Naive thymus-derived CD8-positive, alpha-beta T cell (primary cell): ENCODE data around the gene ATF1. TPM values are rescaled to one million over a fixed set of nuclear protein-coding genes. Genes with fewer than 3 reads are reported as not detected.
"Not testable (repeated sequence)": the region's sequence is repeated elsewhere in the genome, so short reads cannot be mapped to it uniquely, and the experiment has no call there.

Experiments
- ATAC-seq, 2 donors: fragments of 150-1000 bp; cut with Tn5 transposase in 1 of 2; sonication (Bioruptor Pico), chemical (Tn5 transposase) in 1 of 2; 1 replicate in 1 of 2; 2 replicates in 1 of 2; pipeline ENCODE4 v1.10.0; 2021; ENCODE audit warnings: mild to moderate bottlenecking in 2 of 2, moderate library complexity in 2 of 2
- POLR2A ChIA-PET: fragments of 350-600 bp; sonication (Branson Sonifier 250); formaldehyde crosslinking; loops from one replicate; lab custom pipeline; 2021; ENCODE audit warnings: antibody characterized with exemption; lab: Charles Lee
- DNase-seq, 10 donors: peaks; one replicate each; pipeline versions ENCODE4 v3.0.0 to v3.0.0-alpha.2; 2020 to 2022
- H3K27ac Mint-ChIP-seq, 10 donors: one replicate each; pipeline ENCODE4 v1.8.0; 2020 to 2022; ENCODE audit warnings: mild to moderate bottlenecking in 10 of 10, mixed read lengths in 10 of 10, moderate library complexity in 4 of 10, inconsistent platforms in 1 of 10
- H3K27me3 Mint-ChIP-seq, 5 donors: one replicate each; pipeline ENCODE4 v1.8.0; 2021 to 2022; ENCODE audit warnings: mixed read lengths in 5 of 5
- H3K36me3 Mint-ChIP-seq, 3 donors: one replicate each; pipeline ENCODE4 v1.8.0; 2020 to 2022; ENCODE audit warnings: mixed read lengths in 3 of 3, mild to moderate bottlenecking in 2 of 3, inconsistent platforms in 1 of 3
- H3K4me1 Mint-ChIP-seq, 4 donors: one replicate each; pipeline ENCODE4 v1.8.0; 2021 to 2022; ENCODE audit warnings: mixed read lengths in 4 of 4
- H3K4me3 Mint-ChIP-seq, 10 donors: one replicate each; pipeline ENCODE4 v1.8.0; 2020 to 2022; ENCODE audit warnings: mild to moderate bottlenecking in 10 of 10, mixed read lengths in 10 of 10, moderate library complexity in 6 of 10, inconsistent platforms in 1 of 10
- H3K9me3 Mint-ChIP-seq, 9 donors: one replicate each; pipeline ENCODE4 v1.8.0; 2020 to 2022; ENCODE audit warnings: mixed read lengths in 9 of 9, mild to moderate bottlenecking in 3 of 9, inconsistent platforms in 1 of 9, moderate library complexity in 1 of 9
- polyA plus RNA-seq, 3 donors: library from polyadenylated mRNA; unstranded; fragments of 300-500 nt; fragmentation: Illumina TruSeq; gene quantifications; one replicate each; pipeline ENCODE4 v1.2.3, GENCODE V29; 2021
- total RNA-seq, 8 experiments: library from RNA in 2 of 8; stranded (reverse) in 2 of 8; gene quantifications; one replicate each; pipeline ENCODE4 v1.2.3 and lab custom pipeline; 2021 to 2026

ATF1 gene
- total and polyA plus RNA-seq, 5 experiments from 2014 or later, result 23.5 to 46.5 (median 36.3) TPM

DNA sequence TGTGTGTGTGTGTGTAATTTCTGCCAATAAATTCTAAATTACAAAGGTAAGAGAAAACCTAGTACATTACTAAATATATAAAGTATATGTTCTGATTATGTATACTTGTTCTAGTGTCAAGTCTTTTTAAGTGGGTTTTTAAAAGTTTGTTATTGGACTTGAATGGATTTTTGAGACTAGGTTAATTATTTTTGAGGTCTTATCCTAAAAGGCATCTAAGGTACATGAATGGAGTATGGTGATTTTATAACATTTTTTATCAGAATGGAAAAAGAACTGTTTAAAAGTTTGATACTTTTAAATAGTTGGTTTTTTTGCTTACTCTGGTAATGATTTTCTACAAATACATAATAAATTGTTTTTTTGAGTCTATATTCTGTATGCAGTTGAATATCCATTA, 56.3 kb downstream of the ATF1 start:
- Mint-ChIP-seq H3K27ac (no peak overlapping the region), H3K9me3 (no peaks in the 10 kb centered on the region), H3K36me3 (peaks cover 0 to 41% (median 12%) of the 10 kb centered on the region in 3 donors), H3K4me3 (no peak overlapping the region), H3K27me3 (no peaks in the 10 kb centered on the region), H3K4me1 (peaks cover 0 to 5% (median 5%) of the 10 kb centered on the region in 4 donors)
- ATAC-seq (no peak), DNase-seq (no peak)
- POLR2A ChIA-PET, result no interaction called here

DNA sequence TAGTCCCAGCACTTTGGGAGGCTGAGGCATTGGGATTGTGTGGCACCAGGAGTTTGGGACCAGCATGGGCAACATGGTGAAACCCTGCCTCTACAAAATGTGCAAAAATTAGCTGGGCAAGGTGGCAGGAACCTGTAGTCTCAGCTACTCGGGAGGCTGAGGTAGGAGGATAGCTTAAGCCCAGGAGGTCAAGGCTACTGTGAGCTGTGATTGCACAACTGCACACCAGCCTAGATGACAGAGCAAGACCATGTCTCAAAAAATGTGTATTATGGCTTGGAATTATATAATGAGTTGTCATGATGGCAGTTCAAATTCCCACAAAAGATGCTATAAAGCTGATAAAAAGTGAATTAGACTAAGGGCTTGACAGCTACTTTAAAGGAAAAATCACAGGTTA, 58.2 kb downstream of the ATF1 start:
- ATAC-seq (no peak), DNase-seq (no peak)
- Mint-ChIP-seq H3K36me3 (peaks cover 0 to 23% (median under 1%) of the 10 kb centered on the region in 3 donors), H3K27me3 (no peaks in the 10 kb centered on the region), H3K27ac (peak overlapping the region in 2 of 10 donors; percentile 31 to 86), H3K4me1 (peaks cover 0 to 9% (median 8%) of the 10 kb centered on the region in 4 donors), H3K4me3 (no peak overlapping the region), H3K9me3 (no peaks in the 10 kb centered on the region)
- POLR2A ChIA-PET, result no interaction called here

DNA sequence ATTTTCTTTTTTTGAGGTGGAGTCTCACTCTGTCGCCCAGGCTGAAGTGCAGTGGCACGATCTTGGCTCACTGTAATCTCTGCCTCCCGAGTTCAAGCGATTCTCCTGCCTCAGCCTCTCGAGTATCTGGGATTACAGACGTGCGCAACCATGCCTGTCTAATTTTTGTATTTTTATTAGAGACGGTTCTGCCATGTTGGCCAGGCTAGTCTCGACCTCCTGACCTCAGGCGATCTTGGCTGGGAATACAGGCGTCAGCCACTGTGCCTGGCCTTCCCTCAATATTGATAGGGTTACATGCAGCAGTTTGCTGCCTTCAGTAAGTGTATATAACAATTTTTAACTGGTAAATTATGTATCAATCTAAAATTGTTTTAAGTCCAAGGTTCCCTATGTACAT, 59.8 kb downstream of the ATF1 start:
- H3K9me3 Mint-ChIP-seq, ATAC-seq, DNase-seq, H3K4me1 Mint-ChIP-seq, POLR2A ChIA-PET, H3K27me3 Mint-ChIP-seq, H3K4me3 Mint-ChIP-seq: not testable (repeated sequence)
- Mint-ChIP-seq H3K36me3 (peaks cover 0 to 11% (median 0%) of the 10 kb centered on the region in 3 donors), H3K27ac (peak overlapping the region in 4 of 10 donors; percentile 83 to 98 (median 94))

DNA sequence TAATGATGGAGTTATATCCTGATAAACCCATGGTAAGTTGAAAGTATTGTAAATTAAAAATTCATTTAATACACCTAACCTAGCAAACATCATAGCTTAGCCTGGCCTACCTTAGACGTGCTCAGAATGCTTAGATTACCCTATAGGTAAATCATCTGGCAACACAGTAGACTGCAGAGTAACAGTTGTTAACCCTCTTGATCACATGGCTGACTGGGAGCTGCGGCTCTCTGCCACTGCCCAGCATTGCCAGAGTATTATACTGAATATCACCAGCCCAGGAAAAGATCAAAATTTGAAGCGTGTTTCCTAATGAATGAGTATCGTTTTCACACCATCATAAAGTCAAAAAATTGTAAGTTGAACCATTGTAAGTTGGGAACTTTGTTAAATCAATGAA, 61.0 kb downstream of the ATF1 start:
- Mint-ChIP-seq H3K4me1 (peaks cover 0 to 9% (median 8%) of the 10 kb centered on the region in 4 donors), H3K9me3 (no peaks in the 10 kb centered on the region), H3K4me3 (peak overlapping the region in 2 of 10 donors; percentile 2 to 7), H3K36me3 (no peaks in the 10 kb centered on the region), H3K27me3 (no peaks in the 10 kb centered on the region), H3K27ac (peak overlapping the region; percentile 64 to 98 (median 92))
- peak; percentile 43 to 52 for ATAC-seq
- POLR2A ChIA-PET, result interaction anchor here (0.9 to 1.6 kb wide), 4 partner anchors 60 to 500 kb away, joined by 3 to 7 read pairs (median 6); no protein-coding TSS in a partner anchor
- DNase-seq, result no peak

DNA sequence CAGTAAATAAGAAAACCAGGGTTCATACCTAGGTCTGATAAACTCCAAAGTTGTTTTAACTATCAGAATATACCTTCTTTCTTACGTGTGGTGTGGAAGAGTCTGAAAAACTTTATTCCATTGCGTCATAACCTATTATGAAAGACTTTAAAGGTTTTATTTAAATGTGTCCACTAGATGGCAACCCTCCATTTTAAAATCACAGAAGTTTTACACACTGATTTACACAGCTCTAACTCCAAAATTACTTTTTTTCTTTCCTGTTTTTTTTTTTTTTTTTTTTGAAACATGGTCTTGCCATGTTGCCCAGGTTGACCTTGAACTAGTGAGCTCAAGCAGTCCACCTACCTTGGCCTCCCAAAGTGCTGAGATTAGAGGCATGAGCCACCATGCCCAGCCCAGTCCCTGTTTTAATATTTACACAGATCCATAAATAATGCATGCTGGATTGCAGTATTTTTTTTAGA, 61.5 kb downstream of the ATF1 start:
- H3K9me3 Mint-ChIP-seq, result no peaks in the 10 kb centered on the region
- H3K4me1 Mint-ChIP-seq, result peaks cover 0 to 9% (median 8%) of the 10 kb centered on the region in 4 donors
- no peaks in the 10 kb centered on the region for H3K36me3 Mint-ChIP-seq
- ATAC-seq (peak; percentile 92 to 94), DNase-seq (peak in 3 of 10 donors; percentile 56 to 72 (median 70))
- peak overlapping the region; percentile 64 to 98 (median 92) for H3K27ac Mint-ChIP-seq
- peak overlapping the region in 2 of 10 donors; percentile 7 for H3K4me3 Mint-ChIP-seq
- H3K27me3 Mint-ChIP-seq, result no peaks in the 10 kb centered on the region
- POLR2A ChIA-PET, result interaction anchor here (0.8 to 1.6 kb wide), 6 partner anchors 61 to 500 kb away, joined by 3 to 7 read pairs (median 5); partner anchors contain the start of gene SLC11A2

DNA sequence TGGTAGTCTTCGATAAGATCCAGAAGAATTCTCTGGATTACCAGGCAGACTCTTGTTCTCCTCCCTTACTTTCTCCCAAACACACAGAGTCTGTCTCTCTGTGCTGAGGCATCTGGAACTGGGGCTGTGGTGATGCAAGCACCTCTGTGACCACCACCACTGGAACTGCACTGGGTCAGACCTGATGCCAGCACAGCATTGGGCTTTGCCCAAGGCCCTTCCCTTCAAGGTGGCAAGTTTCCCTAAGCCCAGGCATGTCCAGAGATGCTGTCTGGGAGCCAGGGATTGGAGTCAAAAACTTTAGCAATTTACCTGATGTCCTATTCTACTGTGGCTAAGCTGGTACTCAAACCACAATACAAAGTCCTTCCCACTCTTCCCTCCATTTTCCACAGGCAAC, 64.2 kb downstream of the ATF1 start:
- peaks cover 0 to 2% (median 0%) of the 10 kb centered on the region in 5 donors for H3K27me3 Mint-ChIP-seq
- POLR2A ChIA-PET, result no interaction called here
- ATAC-seq, result no peak
- peak overlapping the region in 2 of 10 donors; percentile 53 for H3K27ac Mint-ChIP-seq
- H3K9me3 Mint-ChIP-seq, result peaks cover 0 to 4% (median under 1%) of the 10 kb centered on the region in 9 donors
- peaks cover 0 to 9% (median 8%) of the 10 kb centered on the region in 4 donors for H3K4me1 Mint-ChIP-seq
- peaks cover 0 to 2% (median under 1%) of the 10 kb centered on the region in 3 donors for H3K36me3 Mint-ChIP-seq
- no peak overlapping the region for H3K4me3 Mint-ChIP-seq
- DNase-seq, result no peak

DNA sequence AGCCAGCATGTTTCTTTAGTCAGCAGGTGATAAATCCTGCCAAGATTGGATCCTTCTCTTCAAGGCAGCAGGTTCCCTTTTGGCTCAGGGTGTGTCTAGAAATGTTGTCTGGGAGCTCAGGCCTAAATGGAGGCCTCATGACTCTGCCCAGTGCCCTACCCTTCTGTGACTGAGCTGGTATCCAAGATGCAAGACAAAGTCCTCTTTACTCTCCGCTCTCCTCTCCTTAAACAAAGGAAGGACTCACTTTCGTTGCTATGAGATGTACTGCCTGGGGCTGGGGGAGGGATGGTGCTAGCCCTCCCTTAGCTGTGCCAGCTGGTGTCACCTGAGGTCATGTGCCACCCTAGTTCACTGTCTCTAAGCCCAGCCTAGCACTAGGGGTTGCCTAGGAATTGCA, 65.0 kb downstream of the ATF1 start:
- peaks cover 0 to 4% (median 0%) of the 10 kb centered on the region in 5 donors for H3K27me3 Mint-ChIP-seq
- peaks cover 0 to 6% (median 5%) of the 10 kb centered on the region in 3 donors for H3K36me3 Mint-ChIP-seq
- H3K4me1 Mint-ChIP-seq, result peaks cover 0 to 9% (median 8%) of the 10 kb centered on the region in 4 donors
- POLR2A ChIA-PET, result no interaction called here
- H3K9me3 Mint-ChIP-seq, result peaks cover 0 to 12% (median 6%) of the 10 kb centered on the region in 9 donors
- no peak overlapping the region for H3K4me3 Mint-ChIP-seq
- H3K27ac Mint-ChIP-seq, result peak overlapping the region in 3 of 10 donors; percentile 16 to 63 (median 53)
- no peak for ATAC-seq
- DNase-seq, result no peak

DNA sequence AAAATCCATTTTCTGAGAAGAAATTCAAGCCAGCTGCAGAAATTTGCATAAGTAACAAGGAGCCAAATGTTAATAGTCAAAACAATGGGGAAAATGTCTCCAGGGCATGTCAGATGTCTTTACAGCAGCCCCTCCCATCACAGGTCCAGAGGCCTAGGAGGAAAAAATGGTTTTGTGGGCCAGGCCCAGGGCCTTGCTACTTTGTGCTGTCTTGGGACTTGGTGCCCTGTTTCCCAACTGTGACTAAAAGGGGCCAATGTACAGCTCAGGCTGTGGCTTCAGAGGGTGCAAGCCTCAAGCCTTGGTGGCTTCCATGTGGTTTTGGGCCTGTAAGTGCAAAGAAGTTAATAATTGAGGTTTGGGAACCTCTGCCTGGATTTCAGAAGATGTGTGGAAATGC, 69.9 kb downstream of the ATF1 start:
- POLR2A ChIA-PET, ATAC-seq, H3K27me3 Mint-ChIP-seq, H3K4me1 Mint-ChIP-seq, H3K27ac Mint-ChIP-seq, H3K4me3 Mint-ChIP-seq, DNase-seq: not testable (repeated sequence)
- peaks cover 0 to 29% (median 13%) of the 10 kb centered on the region in 9 donors for H3K9me3 Mint-ChIP-seq
- peaks cover 0 to 13% (median 8%) of the 10 kb centered on the region in 3 donors for H3K36me3 Mint-ChIP-seq

DNA sequence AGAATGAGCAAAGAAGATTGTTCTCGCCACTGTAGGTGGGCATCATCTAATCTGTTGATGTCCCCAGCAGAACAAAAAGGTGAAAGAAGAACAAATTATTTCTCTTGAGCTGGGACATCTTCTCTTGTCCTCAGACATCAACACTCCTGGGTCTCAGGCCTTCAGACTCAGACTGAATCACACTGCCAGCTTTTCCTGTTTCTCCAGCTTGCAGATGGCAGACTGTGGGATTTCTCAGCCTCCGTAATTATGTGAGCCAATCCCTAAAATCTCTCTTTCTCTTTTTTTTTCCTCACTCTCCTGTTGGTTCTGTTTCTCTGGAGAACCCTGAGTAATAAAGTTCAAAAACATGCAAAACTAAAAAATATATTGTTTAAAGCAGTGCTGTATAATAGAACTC, 75.1 kb downstream of the ATF1 start:
- Mint-ChIP-seq H3K27ac (no peak overlapping the region), H3K4me3 (no peak overlapping the region), H3K36me3 (peaks cover 2 to 20% (median 11%) of the 10 kb centered on the region in 3 donors), H3K4me1 (no peaks in the 10 kb centered on the region), H3K27me3 (peaks cover 0 to 11% (median 8%) of the 10 kb centered on the region in 5 donors), H3K9me3 (peaks cover 0 to 35% (median 10%) of the 10 kb centered on the region in 9 donors)
- no peak for DNase-seq
- ATAC-seq, result no peak
- POLR2A ChIA-PET, result interaction anchor here (0.6 kb wide), 1 partner anchor 533 kb away, joined by 3 read pairs; no protein-coding TSS in a partner anchor

DNA sequence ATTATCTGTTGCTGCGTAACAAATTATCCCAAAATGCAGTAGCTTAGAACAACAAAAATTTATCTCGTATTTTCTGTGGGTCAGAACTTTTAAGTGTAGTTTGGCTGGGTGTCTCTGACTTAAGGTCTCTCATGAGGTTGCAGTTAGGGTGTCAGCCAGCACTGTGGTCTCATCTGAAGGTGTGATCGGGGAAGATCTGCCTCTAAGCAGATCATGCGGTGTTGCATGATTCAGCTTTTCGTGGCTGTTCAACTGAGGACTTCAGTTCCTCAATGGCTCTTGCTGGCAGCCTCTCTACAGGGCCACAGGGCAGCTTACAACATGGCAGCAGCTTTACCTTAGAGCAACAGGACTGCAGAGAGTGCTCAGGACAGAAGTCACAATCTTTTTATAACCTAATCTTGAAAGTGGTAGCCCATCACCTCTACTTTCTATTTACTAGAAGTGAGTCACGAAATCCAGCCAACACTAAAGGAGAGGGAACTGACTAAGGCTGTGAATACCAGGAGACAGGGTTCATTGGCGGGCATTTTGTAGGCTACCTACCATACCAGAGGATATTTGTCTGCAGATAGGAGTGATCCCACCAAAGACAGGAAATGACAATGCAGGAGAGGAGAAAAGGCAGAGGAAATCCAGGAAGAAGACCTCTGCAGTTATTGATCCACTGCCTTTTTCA, 77.0 kb downstream of the ATF1 start:
- POLR2A ChIA-PET, result no interaction called here
- Mint-ChIP-seq H3K27me3 (peaks cover 0 to 12% (median 10%) of the 10 kb centered on the region in 5 donors), H3K9me3 (peaks cover 0 to 17% (median 3%) of the 10 kb centered on the region in 9 donors), H3K4me1 (no peaks in the 10 kb centered on the region), H3K4me3 (no peak overlapping the region), H3K27ac (no peak overlapping the region), H3K36me3 (peaks cover 2 to 13% (median 10%) of the 10 kb centered on the region in 3 donors)
- DNase-seq (no peak), ATAC-seq (no peak)

DNA sequence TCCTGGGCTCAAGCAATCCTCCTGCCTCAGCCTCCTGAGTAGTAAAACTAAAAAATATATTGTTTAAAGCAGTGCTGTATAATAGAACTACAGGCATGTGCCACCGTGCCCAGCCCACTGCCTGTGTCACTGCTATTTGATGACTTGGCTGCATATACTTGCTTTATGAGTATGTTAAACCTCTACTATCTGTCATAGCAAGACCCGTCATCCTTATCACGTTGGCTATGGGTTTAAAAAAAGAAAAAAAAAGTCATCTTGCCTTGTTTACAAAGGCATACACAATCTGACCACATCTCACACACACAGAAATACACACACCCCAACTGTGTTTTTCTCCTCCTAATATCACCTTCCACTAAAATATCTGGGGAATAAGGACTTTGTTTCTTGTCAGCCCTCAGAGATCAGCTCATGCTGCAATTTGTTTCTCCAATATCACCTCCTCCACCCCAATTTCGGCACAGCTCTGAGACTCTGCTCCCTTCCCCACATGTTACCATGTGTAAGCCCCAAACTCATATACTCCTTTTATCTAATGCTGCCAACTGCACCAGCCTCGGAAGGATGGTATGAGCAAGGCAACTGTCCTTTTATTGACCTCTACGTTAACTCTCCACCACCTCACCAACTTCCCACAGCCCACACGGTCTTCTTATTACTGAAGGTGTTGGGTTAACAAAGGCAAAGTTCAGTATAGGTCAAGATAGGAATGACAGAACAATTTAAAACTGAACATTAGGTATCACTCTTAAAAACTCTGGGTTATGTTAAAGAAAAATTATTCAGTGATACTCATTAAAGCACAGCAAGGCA, 78.0 kb downstream of the ATF1 start:
- Mint-ChIP-seq H3K4me1 (no peaks in the 10 kb centered on the region), H3K27me3 (peaks cover 0 to 10% (median 10%) of the 10 kb centered on the region in 5 donors), H3K9me3 (peaks cover 0 to 17% (median 3%) of the 10 kb centered on the region in 9 donors), H3K27ac (peak overlapping the region in 1 of 10 donors; percentile 37), H3K4me3 (no peak overlapping the region), H3K36me3 (peaks cover 2 to 13% (median 10%) of the 10 kb centered on the region in 3 donors)
- POLR2A ChIA-PET, result no interaction called here
- DNase-seq (no peak), ATAC-seq (no peak)
